IPS DF 6.9 (cell line): Measurements from ENCODE around the gene GPR84.

ENCODE experiments used
- DNase-seq: peaks from one replicate; pipeline ENCODE4 v3.0.0-alpha.2; 2013; ENCODE audit warnings: low read depth, low spot score
- H3K27ac ChIP-seq: one replicate; pipeline ENCODE4 v1.5.1; 2013; ENCODE audit warnings: low read length, control low read depth
- H3K27me3 ChIP-seq: 2 replicates; pipeline ENCODE4 v1.6.1; 2013; ENCODE audit warnings: mild to moderate bottlenecking, low read length; ENCODE audit not compliant: control insufficient read depth, insufficient read depth
- H3K36me3 ChIP-seq: 2 replicates; pipeline ENCODE4 v1.6.1; 2013; ENCODE audit warnings: low read length; ENCODE audit not compliant: control insufficient read depth, insufficient read depth
- H3K4me1 ChIP-seq: 2 replicates; pipeline ENCODE4 v1.6.1; 2013; ENCODE audit warnings: low read length; ENCODE audit not compliant: control insufficient read depth, insufficient read depth
- H3K4me3 ChIP-seq: 2 replicates; pipeline ENCODE4 v1.5.1; 2013; ENCODE audit warnings: mild to moderate bottlenecking, low read length
- H3K9me3 ChIP-seq: 2 replicates; pipeline ENCODE4 v1.6.1; 2013; ENCODE audit warnings: low read length, inconsistent platforms; ENCODE audit not compliant: control insufficient read depth, insufficient read depth
- WGBS: extraction: QIAGEN DNeasy Blood & Tissue Kit; methylation state at CpG from one replicate; pipeline ENCODE4 v1.1.7; 2013; ENCODE audit warnings: mixed read lengths, missing lambda C conversion rate; ENCODE audit not compliant: insufficient read length, insufficient coverage; 5-methylcytosine and 5-hydroxymethylcytosine counted together

The GPR84 gene

DNA sequence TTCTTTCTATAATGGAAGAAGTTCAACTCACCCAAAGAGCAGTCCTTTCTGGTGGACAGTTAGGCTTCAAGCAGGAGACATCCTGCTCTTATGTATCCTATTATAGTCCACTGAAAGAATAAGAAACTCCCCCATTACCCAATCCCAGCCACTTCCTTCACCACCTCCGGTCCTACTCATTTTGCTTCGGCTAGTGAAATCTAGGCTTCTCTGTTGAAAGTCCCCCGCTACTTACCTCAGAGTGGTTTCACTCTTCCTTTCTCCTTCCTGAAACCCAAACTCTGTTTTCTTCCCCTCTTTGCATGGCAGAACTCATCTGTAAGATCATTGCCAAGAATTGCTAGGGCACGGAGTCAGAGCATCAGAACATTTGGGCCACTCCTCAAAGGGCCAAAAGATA is at the start of gene GPR84:
TSS of gene GPR84 (minus strand) at position 74 of the 400 bp plus-strand sequence. CDS start 635 bp downstream, outside the sequence.
- peaks cover under 1% of the 10 kb centered on the region; the same call in 1 of the 2 replicates for H3K27me3 ChIP-seq
- no CpG with 5 or more reads among the region's 4 CpGs for WGBS
- H3K9me3 ChIP-seq, result no peaks in the 10 kb centered on the region
- H3K27ac ChIP-seq, result no peak within 1 kb of the TSS
- no peak within 1 kb of the TSS for H3K4me3 ChIP-seq
- no peak for DNase-seq
- peaks cover under 1% of the 10 kb centered on the region for H3K4me1 ChIP-seq
- H3K36me3 ChIP-seq, result no peaks in the 10 kb centered on the region

DNA sequence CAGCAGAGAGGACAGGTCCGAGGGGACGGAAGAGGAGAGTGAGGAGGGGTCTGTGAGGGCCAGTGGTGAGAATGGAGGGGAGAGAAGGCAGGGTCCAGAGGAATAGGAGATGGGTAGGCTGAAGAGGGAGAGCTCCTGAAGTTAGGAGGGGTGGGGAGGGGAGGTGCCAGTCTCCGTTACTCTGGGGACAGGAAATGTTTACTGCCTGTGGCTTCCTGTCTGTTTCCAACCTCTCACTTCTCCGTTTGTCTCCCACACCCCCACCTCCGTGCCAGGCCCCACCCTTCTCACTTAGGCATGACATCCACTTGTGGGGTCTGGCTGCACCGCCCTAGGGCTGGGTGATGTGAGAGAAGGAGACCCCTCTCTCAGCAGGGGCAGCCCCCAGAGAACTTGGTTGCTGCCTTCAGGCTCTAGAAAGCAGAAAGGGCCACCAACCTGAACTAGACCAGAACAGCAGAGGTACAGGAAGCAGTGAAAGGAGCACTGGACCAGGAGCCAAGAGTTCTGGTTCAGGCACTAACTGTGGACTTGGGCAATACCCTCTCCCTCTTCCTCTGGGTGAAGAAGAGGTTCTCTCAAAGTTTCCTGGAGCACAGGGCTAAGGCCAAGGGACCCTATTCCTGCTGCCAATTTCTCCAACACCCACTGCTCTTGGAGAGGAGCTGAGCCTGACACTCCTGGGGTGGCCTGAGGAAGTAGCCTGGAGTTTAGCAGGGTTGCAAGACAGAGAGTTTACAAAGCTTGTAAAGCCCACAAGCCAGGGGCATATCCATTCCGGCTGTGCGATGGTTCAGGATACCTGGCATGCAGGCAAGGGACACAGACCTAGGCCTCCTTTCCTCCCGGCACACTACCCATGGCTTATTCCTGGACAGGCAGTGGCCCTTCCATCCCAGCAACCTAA is 49.3 kb upstream of the GPR84 start:
- Histone ChIP-seq H3K4me3 (no peak overlapping the region), H3K27ac (no peak overlapping the region)
- no peak for DNase-seq

DNA sequence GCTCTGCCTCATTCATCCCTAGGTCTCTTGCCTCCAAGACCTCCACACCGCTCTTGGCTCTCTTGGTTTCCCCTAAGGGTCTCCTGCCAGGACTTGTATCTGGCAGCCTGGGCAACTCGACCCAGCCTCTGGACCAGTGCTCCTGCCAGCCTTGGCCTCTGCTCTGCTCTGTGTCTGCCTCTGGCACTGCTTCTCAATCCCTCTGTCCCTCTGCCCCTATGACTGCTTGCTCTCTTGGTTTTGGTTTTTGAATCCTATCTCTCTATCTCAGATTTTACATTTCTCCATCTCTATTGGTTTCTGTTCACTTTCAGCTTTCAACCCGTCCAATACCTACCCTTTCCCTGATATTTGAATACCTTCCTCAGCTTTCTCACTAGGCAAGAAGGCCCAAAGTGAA is 48.5 kb upstream of the GPR84 start:
- H3K4me1 ChIP-seq, result peaks cover 1% of the 10 kb centered on the region; the same call in 1 of the 2 replicates
- H3K27me3 ChIP-seq, result no peaks in the 10 kb centered on the region

More for the DNA sequence above, 49.3 kb upstream of the GPR84 start:
- WGBS, result no CpG with 5 or more reads among the region's 9 CpGs
- Histone ChIP-seq H3K4me1 (peaks cover 1% of the 10 kb centered on the region; the same call in 1 of the 2 replicates), H3K9me3 (no peaks in the 10 kb centered on the region), H3K36me3 (no peaks in the 10 kb centered on the region), H3K27me3 (no peaks in the 10 kb centered on the region)

GRCh38 chr12:54412348-54412747 is 48.1 kb upstream of the GPR84 start:
- Histone ChIP-seq H3K4me1 (peaks cover 1% of the 10 kb centered on the region; the same call in 1 of the 2 replicates), H3K27ac (no peak overlapping the region), H3K9me3 (no peaks in the 10 kb centered on the region), H3K27me3 (no peaks in the 10 kb centered on the region), H3K4me3 (no peak overlapping the region), H3K36me3 (peaks cover 5% of the 10 kb centered on the region)
- no CpG with 5 or more reads among the region's 4 CpGs for WGBS
- no peak for DNase-seq

More for the DNA sequence above, 48.5 kb upstream of the GPR84 start:
- Histone ChIP-seq H3K4me3 (no peak overlapping the region), H3K27ac (no peak overlapping the region), H3K36me3 (peaks cover 3% of the 10 kb centered on the region), H3K9me3 (no peaks in the 10 kb centered on the region)
- no peak for DNase-seq
- WGBS, result no CpG with 5 or more reads among the region's 3 CpGs

DNA sequence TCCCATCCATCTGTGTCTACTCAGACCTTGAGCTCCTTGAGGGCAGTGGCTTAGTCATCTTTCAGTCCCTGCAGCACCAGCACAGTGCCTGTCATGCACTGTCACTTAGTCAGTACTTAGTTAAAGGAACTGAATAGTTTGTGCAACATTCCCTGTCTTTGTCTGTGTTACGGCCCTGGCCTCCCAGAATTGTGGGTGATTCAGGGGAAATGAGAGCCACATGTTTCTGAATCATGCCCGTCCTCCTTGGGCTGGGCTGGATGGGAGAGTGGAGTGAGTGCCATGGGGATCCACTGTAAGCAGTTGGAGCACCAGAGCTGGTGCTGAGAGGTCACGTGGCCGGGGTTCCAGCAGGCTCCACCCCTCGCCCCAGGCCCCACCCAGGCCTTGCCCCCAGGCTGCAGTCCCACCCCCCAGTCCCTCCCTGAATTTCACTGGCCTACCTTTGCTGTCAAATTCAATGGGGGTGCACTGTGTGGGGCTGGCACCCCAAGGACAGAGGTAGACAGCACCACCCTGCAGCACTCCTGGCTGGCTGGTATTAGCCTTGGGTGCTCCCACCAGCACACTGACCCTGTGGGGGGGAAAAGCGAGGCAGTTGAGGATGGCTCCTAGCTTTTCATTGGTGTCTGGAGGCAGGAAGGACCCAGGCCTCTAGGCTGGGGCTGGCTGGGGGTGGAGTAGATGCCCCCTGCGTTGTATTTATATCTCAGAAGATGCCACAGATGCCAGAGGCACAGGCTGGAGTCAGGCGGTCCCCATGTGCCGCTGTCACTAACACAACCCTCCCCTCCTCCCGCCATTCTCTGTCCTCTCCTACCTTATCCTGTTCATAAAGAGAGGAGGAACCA is 47.3 kb upstream of the GPR84 start:
- Histone ChIP-seq H3K27me3 (no peaks in the 10 kb centered on the region), H3K36me3 (peaks cover 5% of the 10 kb centered on the region), H3K4me1 (0 out of 2 replicates have a peak, but pooled peaks cover 1% of the 10 kb centered on the region), H3K4me3 (no peak overlapping the region), H3K27ac (no peak overlapping the region), H3K9me3 (no peaks in the 10 kb centered on the region)
- no peak for DNase-seq
- no CpG with 5 or more reads among the region's 10 CpGs for WGBS

DNA sequence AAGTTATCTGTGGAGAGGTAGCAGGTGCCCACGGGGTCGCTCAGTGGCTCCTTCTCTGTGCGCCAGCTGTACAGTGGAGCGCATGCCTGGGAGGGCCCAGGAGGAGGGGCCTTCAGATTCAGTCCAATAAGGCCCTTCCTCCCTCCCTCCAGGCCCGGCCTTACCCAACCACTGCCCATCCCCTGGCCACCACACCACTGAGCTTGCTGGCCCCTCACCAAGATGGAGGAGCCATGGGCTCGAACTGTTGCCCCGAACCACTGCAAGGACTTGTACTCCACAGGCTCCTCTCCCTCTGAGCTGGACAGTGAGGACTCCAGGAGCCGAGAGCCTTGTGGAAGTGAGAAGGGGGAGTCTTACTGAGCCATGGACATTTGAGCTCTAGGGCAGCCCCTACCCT is 45.0 kb upstream of the GPR84 start:
- Histone ChIP-seq H3K4me1 (0 out of 2 replicates have a peak, but pooled peaks cover 1% of the 10 kb centered on the region), H3K27me3 (no peaks in the 10 kb centered on the region), H3K36me3 (peaks cover 5% of the 10 kb centered on the region), H3K9me3 (no peaks in the 10 kb centered on the region), H3K27ac (no peak overlapping the region), H3K4me3 (no peak overlapping the region)
- no CpG with 5 or more reads among the region's 8 CpGs for WGBS
- no peak for DNase-seq

DNA sequence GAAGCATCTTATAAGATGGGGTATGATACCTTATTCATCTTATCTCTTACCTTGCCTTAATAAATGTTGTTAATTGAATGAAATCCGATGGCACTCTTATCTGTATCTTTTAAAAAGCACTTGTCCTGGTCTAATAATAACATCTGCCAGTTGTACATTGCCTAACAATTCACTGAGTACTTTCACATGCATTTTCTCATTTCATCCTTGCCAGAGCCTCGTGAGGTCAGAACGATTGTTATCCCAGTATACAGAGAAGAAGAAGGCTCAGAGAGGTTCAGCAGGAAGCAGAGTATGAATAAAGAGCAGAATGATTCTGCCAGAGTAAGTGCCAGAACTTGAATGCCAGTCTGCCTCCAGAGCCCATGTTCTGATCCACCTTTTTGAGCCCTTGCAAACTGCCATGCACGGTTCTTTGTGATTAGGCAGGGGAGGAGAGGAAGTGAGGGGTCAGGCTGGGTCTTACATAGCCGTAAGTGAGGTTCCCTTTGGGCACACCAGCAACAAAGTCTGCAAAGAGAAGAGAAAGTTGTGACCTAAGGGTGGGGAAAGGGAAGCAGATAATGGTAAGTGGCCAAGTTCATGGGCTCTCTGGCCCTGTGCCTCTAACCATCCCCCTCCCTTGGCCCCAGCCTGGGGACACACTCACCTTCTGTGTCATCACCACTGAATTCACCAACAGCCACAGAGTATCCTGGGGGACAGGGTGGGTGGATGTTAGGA is 43.1 kb upstream of the GPR84 start:
- Histone ChIP-seq H3K27ac (no peak overlapping the region), H3K4me1 (no peaks in the 10 kb centered on the region), H3K27me3 (no peaks in the 10 kb centered on the region), H3K4me3 (no peak overlapping the region), H3K9me3 (no peaks in the 10 kb centered on the region), H3K36me3 (peaks cover 7% of the 10 kb centered on the region)
- WGBS, result no CpG with 5 or more reads among the region's 5 CpGs
- DNase-seq, result no peak

GRCh38 chr12:54405573-54405972 is 41.3 kb upstream of the GPR84 start:
- Histone ChIP-seq H3K9me3 (no peaks in the 10 kb centered on the region), H3K27ac (no peak overlapping the region), H3K4me3 (no peak overlapping the region), H3K4me1 (no peaks in the 10 kb centered on the region), H3K36me3 (peaks cover 15% of the 10 kb centered on the region), H3K27me3 (no peaks in the 10 kb centered on the region)
- no CpG with 5 or more reads among the region's 7 CpGs for WGBS
- DNase-seq, result no peak

DNA sequence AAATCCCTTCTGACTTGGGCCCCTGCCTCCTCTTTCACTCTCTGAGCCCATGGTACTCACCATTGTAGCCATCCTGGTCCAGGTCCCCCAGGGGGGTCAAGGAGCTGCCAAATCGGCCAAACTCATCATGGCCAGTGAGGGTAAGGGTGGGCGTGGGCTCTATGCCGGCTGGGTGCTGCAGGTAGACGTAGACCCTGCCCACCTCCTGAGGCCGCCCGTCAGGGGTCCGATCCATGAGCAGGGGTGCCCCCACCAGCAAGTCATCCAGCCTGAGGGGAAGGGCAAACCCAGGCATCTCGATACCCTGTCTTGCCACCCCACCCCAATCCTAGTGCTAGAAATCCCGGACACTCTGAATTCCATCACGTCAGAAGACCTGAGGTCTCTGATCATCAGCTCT is 40.8 kb upstream of the GPR84 start:
- Histone ChIP-seq H3K4me3 (no peak overlapping the region), H3K9me3 (no peaks in the 10 kb centered on the region), H3K36me3 (peaks cover 16% of the 10 kb centered on the region), H3K27ac (no peak overlapping the region), H3K27me3 (no peaks in the 10 kb centered on the region), H3K4me1 (no peaks in the 10 kb centered on the region)
- WGBS, result no CpG with 5 or more reads among the region's 10 CpGs
- DNase-seq, result no peak
